Measurements from ENCODE around the gene DNAH17. TPM values are rescaled to one million over a fixed set of nuclear protein-coding genes. Genes with fewer than 3 reads are reported as not detected.

DNAH17 gene
- total RNA-seq, 1 experiment from 2014 or later, result 0.23 TPM

DNA sequence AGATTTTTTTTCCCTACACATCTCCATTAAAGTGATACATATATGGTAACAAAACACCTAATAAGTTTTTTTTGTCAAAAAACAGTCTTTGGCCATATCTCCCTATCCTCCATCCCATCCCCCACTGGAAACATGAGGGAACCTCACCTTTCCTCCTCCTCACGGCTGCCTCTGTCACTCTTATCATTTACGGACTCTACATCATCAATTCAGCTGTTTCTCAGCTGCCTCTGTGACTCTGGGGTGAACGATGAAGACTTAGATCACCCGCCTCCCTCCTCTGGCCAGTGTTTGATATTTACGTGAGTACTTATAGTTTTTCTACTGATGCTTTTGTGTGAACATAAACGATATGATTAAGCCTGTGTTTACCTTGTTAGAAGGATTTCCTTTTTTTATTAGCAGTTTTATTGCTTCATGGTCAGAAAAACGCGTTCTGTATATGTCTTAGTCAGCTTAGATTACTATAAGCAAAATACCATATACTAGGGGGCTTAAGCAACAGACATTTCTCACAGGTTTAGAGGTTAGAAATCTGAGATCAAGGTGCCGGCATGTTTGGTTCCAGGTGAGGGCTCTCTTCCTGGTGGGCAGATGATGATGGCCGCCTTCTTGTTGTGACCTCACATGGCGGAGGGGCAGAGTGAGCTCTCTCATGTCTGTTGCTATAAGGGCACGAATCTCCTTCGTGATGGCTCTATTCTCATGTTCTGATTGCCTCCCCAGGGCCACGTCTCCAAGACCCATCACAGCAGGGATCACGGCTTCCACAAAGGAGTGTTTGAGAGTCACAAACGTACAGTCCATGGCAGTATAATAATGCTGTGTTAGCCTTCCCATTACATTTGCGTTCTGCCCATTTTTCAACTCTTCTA, 32.1 kb downstream of the DNAH17 start:
- ChIA-PET POLR2A (no interaction called here), CTCF (no interaction called here)
- H3K4me1 Mint-ChIP-seq (ENCODE audit: low read depth, unreplicated experiment), result no peaks in the 10 kb centered on the region
- peaks cover 6% of the 10 kb centered on the region for H3K27me3 Mint-ChIP-seq (ENCODE audit: insufficient read depth, unreplicated experiment)
- TF ChIP-seq, protein P1, sequence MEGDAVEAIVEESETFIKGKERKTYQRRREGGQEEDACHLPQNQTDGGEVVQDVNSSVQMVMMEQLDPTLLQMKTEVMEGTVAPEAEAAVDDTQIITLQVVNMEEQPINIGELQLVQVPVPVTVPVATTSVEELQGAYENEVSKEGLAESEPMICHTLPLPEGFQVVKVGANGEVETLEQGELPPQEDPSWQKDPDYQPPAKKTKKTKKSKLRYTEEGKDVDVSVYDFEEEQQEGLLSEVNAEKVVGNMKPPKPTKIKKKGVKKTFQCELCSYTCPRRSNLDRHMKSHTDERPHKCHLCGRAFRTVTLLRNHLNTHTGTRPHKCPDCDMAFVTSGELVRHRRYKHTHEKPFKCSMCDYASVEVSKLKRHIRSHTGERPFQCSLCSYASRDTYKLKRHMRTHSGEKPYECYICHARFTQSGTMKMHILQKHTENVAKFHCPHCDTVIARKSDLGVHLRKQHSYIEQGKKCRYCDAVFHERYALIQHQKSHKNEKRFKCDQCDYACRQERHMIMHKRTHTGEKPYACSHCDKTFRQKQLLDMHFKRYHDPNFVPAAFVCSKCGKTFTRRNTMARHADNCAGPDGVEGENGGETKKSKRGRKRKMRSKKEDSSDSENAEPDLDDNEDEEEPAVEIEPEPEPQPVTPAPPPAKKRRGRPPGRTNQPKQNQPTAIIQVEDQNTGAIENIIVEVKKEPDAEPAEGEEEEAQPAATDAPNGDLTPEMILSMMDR (IDR thresholded peaks at IDR 0.05; ENCODE audit: insufficient read depth in 1 of 2, low read depth in 1 of 2, low read length in 1 of 2, severe bottlenecking in 1 of 2, unreplicated experiment in 1 of 2), result no peak
- Histone ChIP-seq H3K27me3 (replicated peaks; ENCODE audit: control insufficient read depth, insufficient read depth, low read length) (no peaks in the 10 kb centered on the region), H3K4me1 (no peaks in the 10 kb centered on the region), H3K9me3 (peaks cover 12% of the 10 kb centered on the region), H3K4me3 (ENCODE audit: low read depth, low read length) (no peak overlapping the region), H3K36me3 (ENCODE audit: control insufficient read depth, insufficient read depth, low read length) (no peaks in the 10 kb centered on the region)
- no peak overlapping the region for H3K27ac Mint-ChIP-seq (ENCODE audit: unreplicated experiment)
- intact Hi-C loops (cut with micrococcal nuclease; ENCODE audit: unreplicated experiment), result no loop called here
- H3K4me3 Mint-ChIP-seq (ENCODE audit: unreplicated experiment), result no peak overlapping the region
- H3K9me3 Mint-ChIP-seq (ENCODE audit: unreplicated experiment), result peaks cover 12% of the 10 kb centered on the region
- BruUV-seq (replicated peaks), result no TSS peak
- no peaks in the 10 kb centered on the region for H3K36me3 Mint-ChIP-seq (ENCODE audit: insufficient read depth, unreplicated experiment)
- no peak for DNase-seq

DNA sequence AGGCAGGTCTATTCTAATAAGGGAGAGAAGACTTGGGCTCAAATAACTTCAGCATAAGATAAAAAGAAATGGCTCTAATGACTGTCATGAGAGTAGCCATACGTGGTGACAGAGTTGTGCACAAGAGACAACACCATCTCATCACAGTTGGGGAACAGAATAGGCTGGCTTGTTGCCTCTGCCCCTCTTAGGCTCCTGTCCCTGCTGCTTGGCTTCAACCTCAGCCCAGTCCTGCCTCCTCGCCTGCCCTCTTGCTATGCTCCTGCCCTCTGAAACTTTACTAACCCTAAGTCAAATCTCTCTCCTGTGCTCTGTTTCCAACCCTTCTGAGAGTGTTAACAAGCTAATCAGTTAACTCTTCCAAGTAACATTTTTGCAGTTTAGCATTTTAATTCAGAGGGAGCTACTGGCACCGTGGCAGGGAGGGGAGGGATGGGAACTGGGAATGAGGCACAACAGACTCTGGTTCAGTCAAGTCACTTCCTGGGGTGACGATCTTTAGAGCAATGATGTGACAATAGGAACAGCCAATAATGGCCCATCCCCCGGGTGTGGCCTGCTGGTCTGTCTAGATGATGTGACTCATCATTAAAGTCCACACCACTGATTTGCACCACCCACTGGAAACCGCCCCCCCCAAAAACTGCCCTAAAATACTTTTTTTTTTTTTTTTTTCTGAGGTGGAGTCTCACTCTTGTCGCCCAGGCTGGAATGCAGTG, 35.5 kb downstream of the DNAH17 start:
- intact Hi-C loops (cut with micrococcal nuclease; ENCODE audit: unreplicated experiment), result no loop called here
- BruUV-seq (replicated peaks), result no TSS peak
- CTCF ChIA-PET, result no interaction called here

DNA sequence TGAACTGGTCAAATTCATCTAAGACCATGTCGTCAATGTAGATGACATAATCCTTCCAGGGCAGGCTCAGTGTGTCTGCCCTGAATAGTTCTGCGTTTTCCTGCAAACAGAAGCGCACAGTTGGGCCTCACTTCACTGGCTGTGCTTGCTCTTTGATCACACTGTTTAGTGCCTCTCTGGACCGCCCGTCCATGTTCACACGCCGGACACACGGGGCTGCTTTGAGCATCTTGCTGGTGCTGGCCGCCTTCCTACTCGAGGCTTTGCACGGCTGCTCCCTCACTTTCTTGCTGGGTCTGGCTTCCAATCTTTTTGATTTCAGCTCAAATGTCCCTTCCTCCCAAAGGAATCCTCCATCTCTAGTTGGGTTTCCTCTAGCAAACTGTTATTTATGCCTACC, 37.4 kb downstream of the DNAH17 start:
- no peaks in the 10 kb centered on the region for H3K36me3 ChIP-seq (ENCODE audit: control insufficient read depth, insufficient read depth, low read length)
- CTCF ChIA-PET, result no interaction called here

More for the DNA sequence above, 35.5 kb downstream of the DNAH17 start:
- Mint-ChIP-seq H3K27me3 (ENCODE audit: insufficient read depth, unreplicated experiment) (peaks cover 3% of the 10 kb centered on the region), H3K9me3 (ENCODE audit: unreplicated experiment) (peaks cover 1% of the 10 kb centered on the region), H3K4me1 (ENCODE audit: low read depth, unreplicated experiment) (no peaks in the 10 kb centered on the region), H3K36me3 (ENCODE audit: insufficient read depth, unreplicated experiment) (no peaks in the 10 kb centered on the region), H3K27ac (ENCODE audit: unreplicated experiment) (no peak overlapping the region), H3K4me3 (ENCODE audit: unreplicated experiment) (no peak overlapping the region)
- H3K9me3 ChIP-seq, result peaks cover 6% of the 10 kb centered on the region
- TF ChIP-seq, protein P1 (IDR thresholded peaks at IDR 0.05; ENCODE audit: insufficient read depth in 1 of 2, low read depth in 1 of 2, low read length in 1 of 2, severe bottlenecking in 1 of 2, unreplicated experiment in 1 of 2), result no peak
- H3K27me3 ChIP-seq (replicated peaks; ENCODE audit: control insufficient read depth, insufficient read depth, low read length), result no peaks in the 10 kb centered on the region
- POLR2A ChIA-PET, result interaction anchor here (0.9 kb wide), 1 partner anchor 41 kb away, joined by 15 read pairs; no protein-coding TSS in a partner anchor
- H3K4me1 ChIP-seq, result no peaks in the 10 kb centered on the region
- H3K36me3 ChIP-seq (ENCODE audit: control insufficient read depth, insufficient read depth, low read length), result no peaks in the 10 kb centered on the region
- no peak overlapping the region for H3K4me3 ChIP-seq (ENCODE audit: low read depth, low read length)
- no peak for DNase-seq

More for the DNA sequence above, 37.4 kb downstream of the DNAH17 start:
- Mint-ChIP-seq H3K4me3 (ENCODE audit: unreplicated experiment) (no peak overlapping the region), H3K4me1 (ENCODE audit: low read depth, unreplicated experiment) (peaks cover 6% of the 10 kb centered on the region), H3K27ac (ENCODE audit: unreplicated experiment) (no peak overlapping the region), H3K9me3 (ENCODE audit: unreplicated experiment) (no peaks in the 10 kb centered on the region), H3K36me3 (ENCODE audit: insufficient read depth, unreplicated experiment) (no peaks in the 10 kb centered on the region), H3K27me3 (ENCODE audit: insufficient read depth, unreplicated experiment) (peaks cover 3% of the 10 kb centered on the region)
- POLR2A ChIA-PET, result no interaction called here
- BruUV-seq (replicated peaks), result no TSS peak
- intact Hi-C loops (cut with micrococcal nuclease; ENCODE audit: unreplicated experiment), result no loop called here
- no peaks in the 10 kb centered on the region for H3K27me3 ChIP-seq (replicated peaks; ENCODE audit: control insufficient read depth, insufficient read depth, low read length)
- no peak overlapping the region for H3K4me3 ChIP-seq (ENCODE audit: low read depth, low read length)
- no peaks in the 10 kb centered on the region for H3K9me3 ChIP-seq
- no peaks in the 10 kb centered on the region for H3K4me1 ChIP-seq
- no peak for DNase-seq
- TF ChIP-seq, protein P1 (IDR thresholded peaks at IDR 0.05; ENCODE audit: insufficient read depth in 1 of 2, low read depth in 1 of 2, low read length in 1 of 2, severe bottlenecking in 1 of 2, unreplicated experiment in 1 of 2), result no peak
